GM18868 (cell line): ENCODE results near the gene CRB1.
"Not testable (repeated sequence)": the region's sequence is repeated elsewhere in the genome, so short reads cannot be mapped to it uniquely, and the experiment has no call there.

Experiments
- ATAC-seq: cut with Tn5 transposase; IDR thresholded peaks from one replicate; pipeline ENCODE4 v1.9.1; 2021; ENCODE audit warnings: mild to moderate bottlenecking, moderate library complexity; ENCODE audit not compliant: unreplicated experiment

The CRB1 gene

GRCh38 chr1:197394831-197395608, 127.0 kb downstream of the CRB1 start:
- no peak for ATAC-seq

GRCh38 chr1:197397895-197398294, 129.8 kb downstream of the CRB1 start:
- no peak for ATAC-seq

GRCh38 chr1:197399755-197400521, 131.9 kb downstream of the CRB1 start:
- ATAC-seq = peak; percentile 83

GRCh38 chr1:197400522-197400902, 132.5 kb downstream of the CRB1 start:
- ATAC-seq = no peak

- no peak for ATAC-seq
Observed at GRCh38 chr1:197402189-197402588, 134.1 kb downstream of the CRB1 start.

DNA sequence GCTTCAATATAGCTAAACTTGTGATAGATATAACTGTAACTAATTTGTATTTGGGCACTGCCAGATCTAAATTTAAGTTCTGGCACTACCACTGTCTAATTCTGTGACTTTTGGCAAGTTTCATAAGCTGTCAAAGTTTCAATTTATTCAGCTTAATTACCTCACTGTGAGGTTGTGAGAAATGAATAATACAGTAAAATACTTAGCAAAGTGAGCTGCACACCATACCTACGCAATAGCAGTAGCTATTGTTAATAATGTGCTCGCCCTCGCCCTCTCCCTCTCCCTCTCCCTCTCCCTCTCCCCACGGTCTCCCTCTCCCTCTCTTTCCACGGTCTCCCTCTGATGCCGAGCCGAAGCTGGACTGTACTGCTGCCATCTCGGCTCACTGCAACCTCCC, 136.7 kb downstream of the CRB1 start:
- ATAC-seq = not testable (repeated sequence)

GRCh38 chr1:197405614-197406013, 137.6 kb downstream of the CRB1 start:
- ATAC-seq = not testable (repeated sequence)

GRCh38 chr1:197413564-197413963, 145.5 kb downstream of the CRB1 start:
- ATAC-seq = no peak

- ATAC-seq = no peak
Observed at GRCh38 chr1:197415221-197415620, 147.2 kb downstream of the CRB1 start.

GRCh38 chr1:197418693-197419092, 150.6 kb downstream of the CRB1 start:
- no peak for ATAC-seq

- no peak for ATAC-seq
Observed at GRCh38 chr1:197422993-197423392, 154.9 kb downstream of the CRB1 start.

DNA sequence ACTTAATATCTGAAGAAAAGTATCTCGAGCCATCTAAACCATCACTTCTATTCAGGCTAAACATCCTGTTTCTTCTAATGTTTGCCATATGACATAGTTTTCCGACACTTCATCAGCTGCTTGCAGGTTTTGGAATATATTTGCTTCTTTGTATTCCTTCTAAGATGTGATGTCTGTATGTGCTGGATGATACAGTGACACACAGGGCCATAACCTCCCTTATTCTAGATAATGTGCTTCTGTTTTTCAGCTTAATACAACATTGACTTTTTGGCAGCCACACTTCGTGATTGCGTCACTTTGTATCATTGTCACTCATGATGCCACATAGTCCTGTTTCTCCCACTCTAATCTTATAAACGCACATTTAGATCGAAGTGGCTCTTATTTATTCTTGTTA, 156.3 kb downstream of the CRB1 start:
- no peak for ATAC-seq

DNA sequence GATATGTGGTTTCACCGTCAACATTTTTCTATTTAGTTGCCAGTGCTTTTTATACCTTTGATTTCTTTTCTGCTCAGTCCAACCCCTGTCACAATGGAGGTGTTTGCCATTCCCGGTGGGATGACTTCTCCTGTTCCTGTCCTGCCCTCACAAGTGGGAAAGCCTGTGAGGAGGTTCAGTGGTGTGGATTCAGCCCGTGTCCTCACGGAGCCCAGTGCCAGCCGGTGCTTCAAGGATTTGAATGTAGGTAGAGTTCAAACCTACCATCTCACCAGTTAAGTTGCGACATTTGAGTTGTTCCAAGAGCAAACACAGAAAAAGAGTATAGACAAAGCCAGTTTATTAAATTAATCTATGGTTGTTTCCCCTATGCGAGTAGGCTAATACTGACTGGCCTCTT, 161.3 kb downstream of the CRB1 start:
- no peak for ATAC-seq

GRCh38 chr1:197435224-197435623, 167.2 kb downstream of the CRB1 start:
- ATAC-seq = no peak

- ATAC-seq = no peak
Observed at GRCh38 chr1:197437601-197438000, 169.5 kb downstream of the CRB1 start.

DNA sequence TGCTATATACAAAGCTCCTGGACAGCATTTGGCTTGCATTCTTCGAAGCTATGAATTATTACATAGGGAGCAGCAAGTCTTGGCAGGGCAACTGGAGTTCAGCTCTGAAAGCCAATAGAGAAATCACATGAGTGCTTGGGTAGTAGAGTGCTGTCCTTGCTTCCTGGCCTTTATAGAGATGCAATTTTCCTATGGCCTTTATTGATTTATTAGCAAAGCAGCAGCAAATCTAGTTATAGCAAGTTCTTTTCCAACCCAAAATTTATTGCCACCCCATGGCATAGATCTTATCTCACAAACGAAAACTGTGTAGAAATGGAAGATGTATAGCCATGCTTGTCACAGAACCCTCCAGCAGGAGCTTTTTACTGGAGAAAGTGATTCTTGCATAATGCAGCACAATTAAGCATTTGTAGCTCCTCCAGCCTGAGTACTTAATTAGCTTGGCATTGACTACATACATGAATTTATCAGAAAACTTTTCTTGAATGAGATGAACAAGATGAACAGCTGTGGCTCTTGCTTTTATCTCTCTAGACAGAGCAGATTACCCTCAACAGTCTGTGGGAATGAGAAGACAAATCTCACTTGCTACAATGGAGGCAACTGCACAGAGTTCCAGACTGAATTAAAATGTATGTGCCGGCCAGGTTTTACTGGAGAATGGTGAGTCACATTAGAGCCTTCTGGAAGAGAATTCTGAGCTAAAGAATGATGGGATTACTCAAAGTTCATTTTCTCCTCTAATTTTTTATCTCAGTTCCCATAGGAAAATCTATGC, 170.1 kb downstream of the CRB1 start:
- ATAC-seq = no peak

GRCh38 chr1:197439708-197440280, 171.7 kb downstream of the CRB1 start:
- ATAC-seq = no peak

GRCh38 chr1:197440715-197441114, 172.7 kb downstream of the CRB1 start:
- ATAC-seq = no peak

DNA sequence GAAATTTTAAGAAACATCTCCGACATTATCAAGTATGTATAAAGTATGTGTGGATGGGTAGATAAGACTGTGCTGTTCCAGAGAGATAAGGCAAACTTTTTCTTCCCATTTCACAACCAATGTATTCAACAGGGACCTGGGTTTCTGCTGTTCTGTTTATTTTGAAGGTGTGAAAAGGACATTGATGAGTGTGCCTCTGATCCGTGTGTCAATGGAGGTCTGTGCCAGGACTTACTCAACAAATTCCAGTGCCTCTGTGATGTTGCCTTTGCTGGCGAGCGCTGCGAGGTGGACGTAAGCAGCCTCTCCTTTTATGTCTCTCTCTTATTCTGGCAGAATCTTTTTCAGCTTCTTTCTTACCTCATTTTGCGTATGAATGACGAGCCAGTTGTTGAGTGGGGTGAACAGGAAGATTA, 174.0 kb downstream of the CRB1 start:
- no peak for ATAC-seq

DNA sequence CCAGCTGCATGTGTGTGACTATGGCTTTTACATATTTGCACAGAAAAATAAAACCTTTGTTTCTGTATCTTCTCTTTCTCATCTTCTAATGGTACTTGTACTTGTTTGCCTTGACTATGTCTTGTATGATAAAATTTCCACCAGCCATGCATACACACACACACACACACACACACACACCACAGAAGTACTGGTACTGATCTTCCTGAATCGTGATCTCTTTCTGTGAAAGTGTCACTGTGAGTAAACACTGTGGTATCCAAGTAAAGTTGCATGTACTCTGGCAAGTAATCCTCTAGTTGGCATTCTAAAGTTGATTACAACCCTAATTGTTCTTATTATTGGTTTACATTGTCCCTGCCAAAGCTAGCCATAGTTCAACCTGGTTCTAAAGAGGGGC, 176.7 kb downstream of the CRB1 start:
- ATAC-seq = no peak

- ATAC-seq = no peak
Observed at GRCh38 chr1:197448121-197448779, 180.2 kb downstream of the CRB1 start.
